GM12878 (cell line): ENCODE results near the gene DNAAF5. TPM values are rescaled to one million over a fixed set of nuclear protein-coding genes. Genes with fewer than 3 reads are reported as not detected.

ENCODE experiments used
- ATAC-seq: fragments of 200-7000 bp; cut with Tn5 transposase; 3 replicates; pipeline ENCODE4 v1.9.1; 2020; ENCODE audit warnings: mild to moderate bottlenecking, moderate library complexity
- BruUV-seq: library from RNA; stranded (reverse); fragments of 400-500 nt; replicated peaks from 2 replicates; lab custom pipeline; 2021; lab: Mats Ljungman, UMichigan
- CTCF ChIA-PET: fragments of 300-600 bp; sonication (Branson Sonifier 250); formaldehyde crosslinking; extraction: SDS; loops from one replicate; lab custom pipeline; 2021; ENCODE audit warnings: inconsistent platforms; lab: Yijun Ruan, JAX
- POLR2A ChIA-PET: fragments of 350-600 bp; formaldehyde crosslinking; extraction: SDS; loops from one replicate; lab custom pipeline; 2021; ENCODE audit warnings: inconsistent platforms; lab: Charles Lee
- RAD21 ChIA-PET: fragments of 300-600 bp; sonication (Branson Sonifier 250); formaldehyde crosslinking; loops from one replicate; lab custom pipeline; 2023; ENCODE audit warnings: antibody characterized with exemption; ENCODE audit not compliant: unreplicated experiment; lab: Charles Lee
- SMC1A ChIA-PET: fragments of 300-600 bp; sonication (Branson Sonifier 250); formaldehyde crosslinking; loops from one replicate; lab custom pipeline; 2023; ENCODE audit not compliant: unreplicated experiment, uncharacterized antibody; lab: Charles Lee
- DNase-seq: peaks from one replicate; pipeline ENCODE4 v3.0.0-alpha.2; 2011; ENCODE audit warnings: low read depth, low spot score
- FAIRE-seq: peaks from 3 replicates; lab custom pipeline; 2011; peaks lifted over from hg19 to GRCh38; lab: Jason Lieb, UNC
- H2AFZ ChIP-seq: 2 replicates; pipeline ENCODE4 v1.6.0; 2011; ENCODE audit warnings: low read depth, low read length, control low read depth; ENCODE audit not compliant: control insufficient read depth
- H3K27ac ChIP-seq: 2 replicates; pipeline ENCODE4 v1.5.1; 2011; ENCODE audit warnings: control low read depth; ENCODE audit not compliant: control insufficient read depth, insufficient read depth
- H3K27me3 ChIP-seq, 2 experiments: replicated peaks in 1 of 2; 2 replicates each; pipeline versions ENCODE4 v1.6.0 to v1.6.1; 2011; ENCODE audit warnings: low read length in 1 of 2; ENCODE audit not compliant: control insufficient read depth in 2 of 2, insufficient read depth in 2 of 2
- H3K36me3 ChIP-seq, 2 experiments: 2 replicates each; pipeline ENCODE4 v1.5.1; 2011; ENCODE audit warnings: low read length in 1 of 2; ENCODE audit not compliant: control insufficient read depth in 2 of 2, insufficient read depth in 2 of 2
- H3K4me1 ChIP-seq: 2 replicates; pipeline ENCODE4 v1.6.1; 2011; ENCODE audit warnings: mild to moderate bottlenecking, low read length, moderate library complexity, mixed read lengths; ENCODE audit not compliant: control insufficient read depth, insufficient read depth
- H3K4me2 ChIP-seq: 2 replicates; pipeline ENCODE4 v1.6.0; 2011; ENCODE audit warnings: control low read depth; ENCODE audit not compliant: control insufficient read depth, insufficient read depth
- H3K4me3 ChIP-seq: fragments of 200-600 bp; sonication (generic); 2 replicates; pipeline ENCODE4 v1.5.1; 2016
- H3K79me2 ChIP-seq: 2 replicates; pipeline ENCODE4 v1.6.0; 2011; ENCODE audit warnings: low read length; ENCODE audit not compliant: control insufficient read depth, insufficient read depth
- H3K9ac ChIP-seq: 2 replicates; pipeline ENCODE4 v1.8.0; 2011; ENCODE audit warnings: low read length, control low read depth, mixed read lengths; ENCODE audit not compliant: control insufficient read depth, insufficient read depth
- H3K9me3 ChIP-seq: replicated peaks from 3 replicates; pipeline ENCODE4 v1.5.1; 2011; ENCODE audit warnings: mild to moderate bottlenecking, low read length; ENCODE audit not compliant: control insufficient read depth, insufficient read depth
- H4K20me1 ChIP-seq: 2 replicates; pipeline ENCODE4 v1.6.0; 2011; ENCODE audit not compliant: control insufficient read depth, insufficient read depth
- CBX3 ChIP-seq: fragments of 200-600 bp; sonication (generic); IDR thresholded peaks from 2 replicates; pipeline ENCODE4 v1.6.1; 2016; ENCODE audit warnings: low read depth, borderline replicate concordance
- CREM ChIP-seq: IDR thresholded peaks from 2 replicates; pipeline ENCODE4 v1.6.1; 2014; ENCODE audit warnings: antibody characterized with exemption, low read depth
- SREBF1 ChIP-seq: IDR thresholded peaks from 2 replicates; pipeline ENCODE4 v1.6.1; 2012; ENCODE audit warnings: mild to moderate bottlenecking, low read length
- WGBS: methylation state at CpG from one replicate; pipeline ENCODE4 v1.1.6; 2016; ENCODE audit warnings: low lambda C conversion rate; ENCODE audit not compliant: insufficient replicate concordance, insufficient coverage; ENCODE audit errors: missing lambda C conversion rate; 5-methylcytosine and 5-hydroxymethylcytosine counted together
- in situ Hi-C: fragments of 300-500 bp; cut with MboI; formaldehyde crosslinking; loops from 9 replicates; pipeline ENCODE4 v1.14.3; 2018; ENCODE audit warnings: mixed read lengths
- intact Hi-C: fragments of 100-400 bp; cut with micrococcal nuclease; formaldehyde crosslinking; loops from one replicate; pipeline ENCODE4 v1.14.2; 2022; ENCODE audit not compliant: unreplicated experiment
- polyA plus RNA-seq, 11 experiments: library from polyadenylated mRNA; depleted of rRNA in 4 of 11; unstranded in 6 of 11; stranded (reverse) in 5 of 11; fragments of >200 nt; fragmentation: Nextera tagmentation in 4 of 11; fragmentation: Illumina TruSeq in 1 of 11; extraction: Ambion mirVana in 4 of 11; extraction: Trizol in 1 of 11; gene quantifications; 1 replicate in 1 of 11; 2 replicates in 10 of 11; pipeline versions ENCODE4 v1.2.1 to v1.2.3, GENCODE V29; 2011 to 2016; ENCODE audit warnings: inconsistent platforms in 2 of 11, missing spikeins in 2 of 11, low read depth in 1 of 11
- total RNA-seq, 4 experiments: library from RNA; depleted of rRNA in 3 of 4; stranded (reverse); fragments of >200 nt in 3 of 4; fragmentation: Illumina TruSeq in 1 of 4; extraction: Trizol in 1 of 4; gene quantifications; 2 replicates each; pipeline versions ENCODE4 v1.2.1 to v1.2.3, GENCODE V29; 2013 to 2021
- TF ChIP-seq, protein P1 (sequence below): fragments of 450-650 bp; IDR thresholded peaks from 2 replicates; pipeline ENCODE4 v1.6.1; 2016; ENCODE audit warnings: mild to moderate bottlenecking
- TF ChIP-seq, protein P2 (sequence below): IDR thresholded peaks from 2 replicates; pipeline ENCODE4 v1.6.1; 2012; ENCODE audit warnings: mild to moderate bottlenecking, low read depth, low read length
- TF ChIP-seq, protein P3 (sequence below): fragments of 450-650 bp; IDR thresholded peaks from 2 replicates; pipeline ENCODE4 v1.6.1; 2017; ENCODE audit warnings: mild to moderate bottlenecking, moderate library complexity

The DNAAF5 gene
- total and polyA plus RNA-seq, 10 of the 15 experiments (the other 5 are each of a cell fraction or from before 2014, with no cell fraction given), result 1.8 to 38.3 (median 9.2) TPM

DNA sequence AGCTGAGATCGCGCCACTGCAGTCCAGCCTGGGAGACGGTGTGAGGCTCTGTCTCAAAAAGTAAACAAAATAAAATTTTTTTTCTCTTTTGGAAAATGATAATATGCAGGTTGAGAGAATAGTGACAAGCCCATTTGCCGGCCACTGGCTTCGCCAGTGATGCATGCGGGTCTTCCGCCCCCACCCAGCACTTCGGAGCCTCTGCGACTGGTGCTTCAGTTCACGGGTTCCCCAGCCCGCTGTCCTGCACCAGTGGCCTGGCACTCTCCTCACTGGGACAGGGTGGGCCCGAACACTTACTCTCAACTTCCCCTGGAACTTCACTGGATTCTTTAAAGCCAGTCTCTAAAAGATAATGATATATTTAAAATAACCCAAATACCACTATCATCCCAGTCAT lies 108.5 kb downstream of the DNAAF5 start (continued):
- TF ChIP-seq, protein P1, sequence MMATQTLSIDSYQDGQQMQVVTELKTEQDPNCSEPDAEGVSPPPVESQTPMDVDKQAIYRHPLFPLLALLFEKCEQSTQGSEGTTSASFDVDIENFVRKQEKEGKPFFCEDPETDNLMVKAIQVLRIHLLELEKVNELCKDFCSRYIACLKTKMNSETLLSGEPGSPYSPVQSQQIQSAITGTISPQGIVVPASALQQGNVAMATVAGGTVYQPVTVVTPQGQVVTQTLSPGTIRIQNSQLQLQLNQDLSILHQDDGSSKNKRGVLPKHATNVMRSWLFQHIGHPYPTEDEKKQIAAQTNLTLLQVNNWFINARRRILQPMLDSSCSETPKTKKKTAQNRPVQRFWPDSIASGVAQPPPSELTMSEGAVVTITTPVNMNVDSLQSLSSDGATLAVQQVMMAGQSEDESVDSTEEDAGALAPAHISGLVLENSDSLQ, result no peak

DNA sequence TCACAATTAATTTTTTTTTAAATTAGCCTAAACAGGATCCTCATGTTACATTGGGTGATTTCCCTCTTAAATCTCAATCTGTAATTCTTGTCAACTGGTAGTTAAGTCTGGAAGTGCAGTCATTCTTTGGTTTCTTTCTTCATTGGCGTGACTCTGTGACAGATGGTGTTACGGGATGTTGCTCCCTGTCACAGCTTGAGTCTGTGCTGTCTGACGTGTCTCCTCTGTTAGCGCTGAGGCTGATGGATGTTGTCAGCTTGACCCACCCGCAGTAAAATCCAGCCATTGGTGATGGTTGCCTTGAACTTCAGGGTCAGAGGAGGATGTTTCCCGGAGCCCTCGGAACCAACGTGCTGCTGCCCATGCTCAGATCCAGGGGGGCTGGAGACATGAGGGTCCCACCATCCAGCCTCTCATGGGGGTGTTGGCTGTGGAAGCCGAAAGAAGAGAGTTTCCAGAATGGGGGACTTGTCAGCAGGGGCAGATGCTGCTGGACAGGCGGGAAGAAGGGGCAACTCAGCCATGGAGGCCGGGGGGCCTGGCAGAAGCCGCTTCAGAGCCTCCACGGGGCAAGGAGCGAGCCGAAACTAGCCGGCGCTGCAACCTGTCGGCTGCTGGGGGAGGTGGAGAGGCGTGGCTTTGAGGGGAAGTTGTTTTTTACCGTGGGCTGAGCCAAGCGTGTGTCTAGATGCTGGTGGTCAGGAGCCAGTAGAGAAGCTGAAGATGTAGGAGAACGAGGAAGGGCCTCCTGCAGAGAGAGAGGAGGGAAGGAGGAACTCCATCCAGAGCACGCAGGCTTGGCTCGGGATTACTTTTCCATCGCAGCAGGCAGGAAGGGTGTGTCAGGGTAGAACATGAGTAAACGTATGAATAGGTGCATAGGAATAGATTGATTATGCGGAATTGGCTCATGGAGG lies 109.2 kb downstream of the DNAAF5 start:
- Histone ChIP-seq H3K27me3 (no peaks in the 10 kb centered on the region), H3K36me3 (peaks cover 4 to 16% of the 10 kb centered on the region in 2 experiments; a peak in 3 of 4 replicates), H2AFZ (no peak overlapping the region), H3K9me3 (no peaks in the 10 kb centered on the region), H3K79me2 (peaks cover 33% of the 10 kb centered on the region), H3K4me2 (no peak overlapping the region), H4K20me1 (no peaks in the 10 kb centered on the region; the same call in 1 of the 2 replicates), H3K9ac (peak overlapping the region; percentile 8; the same call in 1 of the 2 replicates)
- DNase-seq (no peak), ATAC-seq (no peak), FAIRE-seq (no peak)
- RAD21 ChIA-PET, result no interaction called here
- intact Hi-C loops (no loop called here), in situ Hi-C loops (no loop called here)
- 77% methylated on average over 27 of the region's 27 CpGs for WGBS
- TF ChIP-seq, protein P2, sequence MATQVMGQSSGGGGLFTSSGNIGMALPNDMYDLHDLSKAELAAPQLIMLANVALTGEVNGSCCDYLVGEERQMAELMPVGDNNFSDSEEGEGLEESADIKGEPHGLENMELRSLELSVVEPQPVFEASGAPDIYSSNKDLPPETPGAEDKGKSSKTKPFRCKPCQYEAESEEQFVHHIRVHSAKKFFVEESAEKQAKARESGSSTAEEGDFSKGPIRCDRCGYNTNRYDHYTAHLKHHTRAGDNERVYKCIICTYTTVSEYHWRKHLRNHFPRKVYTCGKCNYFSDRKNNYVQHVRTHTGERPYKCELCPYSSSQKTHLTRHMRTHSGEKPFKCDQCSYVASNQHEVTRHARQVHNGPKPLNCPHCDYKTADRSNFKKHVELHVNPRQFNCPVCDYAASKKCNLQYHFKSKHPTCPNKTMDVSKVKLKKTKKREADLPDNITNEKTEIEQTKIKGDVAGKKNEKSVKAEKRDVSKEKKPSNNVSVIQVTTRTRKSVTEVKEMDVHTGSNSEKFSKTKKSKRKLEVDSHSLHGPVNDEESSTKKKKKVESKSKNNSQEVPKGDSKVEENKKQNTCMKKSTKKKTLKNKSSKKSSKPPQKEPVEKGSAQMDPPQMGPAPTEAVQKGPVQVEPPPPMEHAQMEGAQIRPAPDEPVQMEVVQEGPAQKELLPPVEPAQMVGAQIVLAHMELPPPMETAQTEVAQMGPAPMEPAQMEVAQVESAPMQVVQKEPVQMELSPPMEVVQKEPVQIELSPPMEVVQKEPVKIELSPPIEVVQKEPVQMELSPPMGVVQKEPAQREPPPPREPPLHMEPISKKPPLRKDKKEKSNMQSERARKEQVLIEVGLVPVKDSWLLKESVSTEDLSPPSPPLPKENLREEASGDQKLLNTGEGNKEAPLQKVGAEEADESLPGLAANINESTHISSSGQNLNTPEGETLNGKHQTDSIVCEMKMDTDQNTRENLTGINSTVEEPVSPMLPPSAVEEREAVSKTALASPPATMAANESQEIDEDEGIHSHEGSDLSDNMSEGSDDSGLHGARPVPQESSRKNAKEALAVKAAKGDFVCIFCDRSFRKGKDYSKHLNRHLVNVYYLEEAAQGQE, result no peak
- TF ChIP-seq CREM (peak; percentile 30; the same call in 1 of the 2 replicates), CBX3 (no peak), SREBF1 (no peak)
- TF ChIP-seq, protein P3, sequence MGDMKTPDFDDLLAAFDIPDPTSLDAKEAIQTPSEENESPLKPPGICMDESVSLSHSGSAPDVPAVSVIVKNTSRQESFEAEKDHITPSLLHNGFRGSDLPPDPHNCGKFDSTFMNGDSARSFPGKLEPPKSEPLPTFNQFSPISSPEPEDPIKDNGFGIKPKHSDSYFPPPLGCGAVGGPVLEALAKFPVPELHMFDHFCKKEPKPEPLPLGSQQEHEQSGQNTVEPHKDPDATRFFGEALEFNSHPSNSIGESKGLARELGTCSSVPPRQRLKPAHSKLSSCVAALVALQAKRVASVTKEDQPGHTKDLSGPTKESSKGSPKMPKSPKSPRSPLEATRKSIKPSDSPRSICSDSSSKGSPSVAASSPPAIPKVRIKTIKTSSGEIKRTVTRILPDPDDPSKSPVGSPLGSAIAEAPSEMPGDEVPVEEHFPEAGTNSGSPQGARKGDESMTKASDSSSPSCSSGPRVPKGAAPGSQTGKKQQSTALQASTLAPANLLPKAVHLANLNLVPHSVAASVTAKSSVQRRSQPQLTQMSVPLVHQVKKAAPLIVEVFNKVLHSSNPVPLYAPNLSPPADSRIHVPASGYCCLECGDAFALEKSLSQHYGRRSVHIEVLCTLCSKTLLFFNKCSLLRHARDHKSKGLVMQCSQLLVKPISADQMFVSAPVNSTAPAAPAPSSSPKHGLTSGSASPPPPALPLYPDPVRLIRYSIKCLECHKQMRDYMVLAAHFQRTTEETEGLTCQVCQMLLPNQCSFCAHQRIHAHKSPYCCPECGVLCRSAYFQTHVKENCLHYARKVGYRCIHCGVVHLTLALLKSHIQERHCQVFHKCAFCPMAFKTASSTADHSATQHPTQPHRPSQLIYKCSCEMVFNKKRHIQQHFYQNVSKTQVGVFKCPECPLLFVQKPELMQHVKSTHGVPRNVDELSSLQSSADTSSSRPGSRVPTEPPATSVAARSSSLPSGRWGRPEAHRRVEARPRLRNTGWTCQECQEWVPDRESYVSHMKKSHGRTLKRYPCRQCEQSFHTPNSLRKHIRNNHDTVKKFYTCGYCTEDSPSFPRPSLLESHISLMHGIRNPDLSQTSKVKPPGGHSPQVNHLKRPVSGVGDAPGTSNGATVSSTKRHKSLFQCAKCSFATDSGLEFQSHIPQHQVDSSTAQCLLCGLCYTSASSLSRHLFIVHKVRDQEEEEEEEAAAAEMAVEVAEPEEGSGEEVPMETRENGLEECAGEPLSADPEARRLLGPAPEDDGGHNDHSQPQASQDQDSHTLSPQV, result no peak
- TF ChIP-seq, all 136 proteins: peak for 1
- BruUV-seq, result no TSS peak
- Histone ChIP-seq H3K4me1 (peaks cover 18% of the 10 kb centered on the region), H3K27ac (no peak overlapping the region; the same call in 1 of the 2 replicates), H3K4me3 (no peak overlapping the region)
- ChIA-PET SMC1A (interaction anchor here (1.0 kb wide), 1 partner anchor 37 kb away, joined by 5 read pairs; no protein-coding TSS in a partner anchor), CTCF (interaction anchor here (0.7 to 1.5 kb wide), 3 partner anchors 18 to 199 kb away, joined by 3 to 6 read pairs (median 3); no protein-coding TSS in a partner anchor), POLR2A (no interaction called here)
